Hepatocyte (in vitro differentiated cells): Measurements from ENCODE around the gene EEFSEC.

Experiments used
- EZH2 ChIP-seq: fragments of 200-600 bp; sonication (generic); IDR thresholded peaks from 2 replicates; pipeline ENCODE4 v1.6.1; 2016; ENCODE audit warnings: antibody characterized with exemption, mild to moderate bottlenecking, borderline replicate concordance
- EZH2phosphoT487 ChIP-seq: fragments of 200-600 bp; sonication (generic); IDR thresholded peaks from one replicate; pipeline ENCODE4 v1.6.1; 2018; ENCODE audit warnings: antibody characterized with exemption, mild to moderate bottlenecking, low read depth, moderate library complexity; ENCODE audit not compliant: unreplicated experiment, severe bottlenecking
- TF ChIP-seq, protein P1 (sequence below): fragments of 200-600 bp; sonication (generic); IDR thresholded peaks from 2 replicates; pipeline ENCODE4 v1.5.1; 2016; ENCODE audit warnings: antibody characterized with exemption, mild to moderate bottlenecking; ENCODE audit not compliant: poor library complexity

DNA sequence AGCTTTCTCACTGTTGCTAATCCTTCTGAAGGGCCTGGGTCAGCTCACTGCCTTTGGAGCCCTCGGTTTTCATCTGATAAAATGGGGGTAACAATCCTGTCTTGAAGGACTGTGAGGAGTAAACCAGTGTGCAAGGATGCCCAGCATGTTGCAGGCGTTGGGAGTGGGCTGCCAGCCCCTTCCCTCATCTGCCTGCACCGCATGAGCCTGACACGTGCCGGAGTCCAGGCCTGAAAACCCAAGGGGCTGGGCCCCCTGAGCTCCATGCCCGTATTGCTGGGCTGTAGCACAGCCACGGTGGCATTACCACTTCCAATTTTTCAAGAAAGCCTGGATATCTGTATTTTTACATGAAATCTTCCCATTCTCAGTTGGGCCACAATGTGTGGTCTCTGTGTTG lies 215.3 kb downstream of the EEFSEC start:
- TF ChIP-seq, protein P1, sequence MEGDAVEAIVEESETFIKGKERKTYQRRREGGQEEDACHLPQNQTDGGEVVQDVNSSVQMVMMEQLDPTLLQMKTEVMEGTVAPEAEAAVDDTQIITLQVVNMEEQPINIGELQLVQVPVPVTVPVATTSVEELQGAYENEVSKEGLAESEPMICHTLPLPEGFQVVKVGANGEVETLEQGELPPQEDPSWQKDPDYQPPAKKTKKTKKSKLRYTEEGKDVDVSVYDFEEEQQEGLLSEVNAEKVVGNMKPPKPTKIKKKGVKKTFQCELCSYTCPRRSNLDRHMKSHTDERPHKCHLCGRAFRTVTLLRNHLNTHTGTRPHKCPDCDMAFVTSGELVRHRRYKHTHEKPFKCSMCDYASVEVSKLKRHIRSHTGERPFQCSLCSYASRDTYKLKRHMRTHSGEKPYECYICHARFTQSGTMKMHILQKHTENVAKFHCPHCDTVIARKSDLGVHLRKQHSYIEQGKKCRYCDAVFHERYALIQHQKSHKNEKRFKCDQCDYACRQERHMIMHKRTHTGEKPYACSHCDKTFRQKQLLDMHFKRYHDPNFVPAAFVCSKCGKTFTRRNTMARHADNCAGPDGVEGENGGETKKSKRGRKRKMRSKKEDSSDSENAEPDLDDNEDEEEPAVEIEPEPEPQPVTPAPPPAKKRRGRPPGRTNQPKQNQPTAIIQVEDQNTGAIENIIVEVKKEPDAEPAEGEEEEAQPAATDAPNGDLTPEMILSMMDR = no peak
- TF ChIP-seq EZH2 (no peak), EZH2phosphoT487 (no peak)
